GM19395 (cell line): ENCODE results near the gene POLR2J.
"Not testable (repeated sequence)": the region's sequence is repeated elsewhere in the genome, so short reads cannot be mapped to it uniquely, and the experiment has no call there.

Experiments
- ATAC-seq: cut with Tn5 transposase; IDR thresholded peaks from one replicate; pipeline ENCODE4 v1.9.1; 2021; ENCODE audit warnings: mild to moderate bottlenecking, moderate library complexity; ENCODE audit not compliant: unreplicated experiment

POLR2J gene

DNA sequence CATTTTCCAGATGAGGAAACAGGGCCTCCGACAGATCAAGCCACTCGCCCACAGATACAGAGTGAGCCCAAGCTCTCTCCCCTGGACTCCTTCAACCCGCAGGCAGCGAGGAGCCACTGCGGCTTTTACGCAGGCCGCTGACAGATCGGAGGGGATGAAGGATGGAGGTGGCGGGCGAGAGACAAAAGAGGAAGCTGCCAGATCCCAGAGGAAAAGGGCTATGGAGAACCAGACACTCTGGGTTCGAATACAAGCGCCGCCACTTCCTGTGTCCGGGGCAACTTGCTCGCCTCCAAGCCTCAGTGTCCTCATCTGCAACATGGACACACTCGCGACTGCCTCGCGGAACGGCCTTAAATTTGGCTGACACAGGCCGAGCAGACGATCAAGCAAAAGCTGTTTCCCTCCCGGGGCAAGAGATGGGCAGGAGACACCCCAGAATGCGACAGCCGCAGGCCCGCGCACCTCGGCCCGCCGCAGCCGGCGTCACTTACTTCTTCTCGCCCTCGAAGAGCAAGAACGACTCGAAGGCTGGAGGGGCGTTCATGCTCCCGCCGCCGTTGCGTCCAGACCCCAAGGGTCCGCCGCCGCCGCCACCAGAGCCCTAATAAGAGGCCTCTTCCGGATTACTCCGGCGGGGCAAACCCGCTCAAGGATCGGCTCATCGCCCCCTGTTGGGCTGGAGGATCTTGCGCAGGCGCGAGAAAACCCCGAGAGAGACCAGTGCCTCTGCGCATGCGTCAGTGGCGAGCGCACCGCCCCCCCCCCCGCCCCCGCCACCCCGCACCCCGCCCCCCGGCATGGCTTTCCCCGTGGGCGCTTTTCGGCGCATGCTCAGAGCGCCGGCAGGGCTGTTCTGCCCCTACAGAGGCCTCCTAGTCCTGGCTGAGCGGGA lies at the start of gene POLR2J:
POLR2J (minus strand) TSS at position 609 of the 895 bp plus-strand sequence; CDS start at position 547, 62 bp downstream.
- peak; percentile 87 for ATAC-seq

GRCh38 chr7:102527822-102528793 lies 49.4 kb upstream of the POLR2J start:
- ATAC-seq: not testable (repeated sequence)

GRCh38 chr7:102527182-102527581 lies 48.5 kb upstream of the POLR2J start:
- not testable (repeated sequence) for ATAC-seq

GRCh38 chr7:102524803-102525202 lies 46.1 kb upstream of the POLR2J start:
- not testable (repeated sequence) for ATAC-seq

DNA sequence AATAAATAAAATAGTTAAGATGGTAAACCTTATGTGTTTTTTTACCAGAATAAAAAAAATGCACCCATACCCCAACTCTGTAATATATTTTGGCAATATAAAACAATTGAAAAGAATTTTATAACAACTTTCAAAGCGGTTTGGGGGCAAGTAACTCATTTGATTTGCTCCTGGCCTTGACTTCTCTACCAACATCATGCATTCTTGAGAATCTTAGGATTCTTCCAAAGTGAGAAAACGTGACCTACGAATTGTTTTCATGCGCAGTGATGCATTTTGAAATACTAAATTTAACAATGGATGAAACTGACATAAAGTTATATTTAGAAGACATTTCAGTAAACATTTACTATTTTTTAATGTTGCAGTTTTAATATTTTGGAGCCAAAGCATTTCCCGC lies 42.1 kb upstream of the POLR2J start:
- ATAC-seq: not testable (repeated sequence)

GRCh38 chr7:102517550-102518147 lies 38.9 kb upstream of the POLR2J start, which contains the start of gene RASA4B:
Gene RASA4B, minus strand, starts transcription at chr7:102517777. Its CDS starts 67 bp downstream, at chr7:102517710.
- ATAC-seq: peak; percentile 45

GRCh38 chr7:102516951-102517350 lies 38.2 kb upstream of the POLR2J start:
- not testable (repeated sequence) for ATAC-seq

DNA sequence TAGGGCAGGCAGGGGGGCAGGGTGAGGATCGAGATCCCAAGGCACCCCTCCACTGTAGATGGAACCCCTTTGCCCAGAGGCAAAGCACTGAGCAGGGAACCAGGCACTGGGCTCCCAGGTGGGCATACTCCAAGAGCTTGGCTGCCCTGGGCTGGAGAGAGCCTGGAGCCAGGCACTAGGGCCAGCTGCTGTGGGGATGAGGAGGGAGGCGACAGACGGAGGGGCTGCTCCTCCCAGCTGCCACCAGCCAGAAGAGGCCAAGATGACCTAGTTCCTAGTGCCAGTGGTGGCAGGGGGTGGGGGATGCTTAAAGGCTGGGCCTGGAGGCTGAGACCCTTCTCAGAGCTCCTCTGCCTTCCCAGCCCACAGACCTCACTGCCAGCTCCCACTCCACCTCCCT lies 37.2 kb upstream of the POLR2J start:
- ATAC-seq: not testable (repeated sequence)

GRCh38 chr7:102514881-102515721 lies 36.4 kb upstream of the POLR2J start:
- peak; percentile 79 for ATAC-seq

GRCh38 chr7:102512642-102513221 lies 34.0 kb upstream of the POLR2J start:
- ATAC-seq: not testable (repeated sequence)

DNA sequence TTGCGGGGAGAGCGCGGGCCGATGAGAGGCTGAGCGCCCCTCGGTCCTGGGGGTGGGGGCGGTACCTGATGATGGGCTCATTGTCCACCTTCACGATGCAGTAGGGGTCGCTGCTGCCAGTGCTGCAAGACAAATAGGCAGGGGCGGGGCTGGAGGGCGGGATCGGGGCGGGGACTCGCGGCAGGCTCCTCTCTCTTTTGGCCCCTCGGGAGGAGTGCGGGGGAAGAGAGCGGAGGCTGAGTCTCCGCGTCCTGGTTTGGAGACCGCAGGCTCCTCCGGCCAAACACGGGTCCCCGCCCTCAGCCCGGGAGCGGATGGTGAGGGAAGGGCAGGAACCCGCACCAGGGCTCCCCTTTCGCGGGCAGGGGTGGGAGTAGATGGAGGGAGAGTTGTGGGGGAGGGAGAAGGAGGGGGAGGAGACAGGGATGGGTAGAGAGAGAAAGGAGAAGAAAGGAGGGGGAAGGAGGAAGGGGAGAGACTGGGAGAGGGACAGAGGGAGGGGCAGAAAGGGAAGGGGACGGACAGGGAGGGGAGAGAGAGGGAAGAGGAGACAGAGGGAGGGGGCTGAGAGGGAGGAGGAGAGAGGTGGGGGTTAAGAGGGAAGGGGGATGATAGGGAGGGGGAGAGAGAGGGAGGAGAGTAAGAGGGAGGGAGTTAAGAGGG lies 33.3 kb upstream of the POLR2J start:
- peak; percentile 27 for ATAC-seq

DNA sequence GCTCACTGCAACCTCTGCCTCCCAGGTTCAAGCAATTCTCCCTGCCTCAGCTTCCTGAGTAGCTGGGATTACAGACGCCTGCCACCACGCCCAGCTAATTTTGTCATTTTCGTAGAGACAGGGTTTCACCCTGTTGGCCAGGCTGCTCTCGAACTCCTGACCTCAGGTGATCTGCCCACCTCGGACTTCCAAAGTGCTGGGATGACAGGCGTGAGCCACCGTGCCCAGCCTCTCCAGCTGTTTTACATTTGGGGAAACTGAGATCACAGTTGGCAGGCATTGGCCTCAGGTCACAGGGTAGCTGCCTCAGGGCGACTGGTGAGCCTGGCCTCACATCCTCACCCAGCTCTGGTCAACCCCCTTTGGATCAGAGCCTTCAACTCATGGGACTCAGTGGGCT lies 31.9 kb upstream of the POLR2J start:
- ATAC-seq: not testable (repeated sequence)

DNA sequence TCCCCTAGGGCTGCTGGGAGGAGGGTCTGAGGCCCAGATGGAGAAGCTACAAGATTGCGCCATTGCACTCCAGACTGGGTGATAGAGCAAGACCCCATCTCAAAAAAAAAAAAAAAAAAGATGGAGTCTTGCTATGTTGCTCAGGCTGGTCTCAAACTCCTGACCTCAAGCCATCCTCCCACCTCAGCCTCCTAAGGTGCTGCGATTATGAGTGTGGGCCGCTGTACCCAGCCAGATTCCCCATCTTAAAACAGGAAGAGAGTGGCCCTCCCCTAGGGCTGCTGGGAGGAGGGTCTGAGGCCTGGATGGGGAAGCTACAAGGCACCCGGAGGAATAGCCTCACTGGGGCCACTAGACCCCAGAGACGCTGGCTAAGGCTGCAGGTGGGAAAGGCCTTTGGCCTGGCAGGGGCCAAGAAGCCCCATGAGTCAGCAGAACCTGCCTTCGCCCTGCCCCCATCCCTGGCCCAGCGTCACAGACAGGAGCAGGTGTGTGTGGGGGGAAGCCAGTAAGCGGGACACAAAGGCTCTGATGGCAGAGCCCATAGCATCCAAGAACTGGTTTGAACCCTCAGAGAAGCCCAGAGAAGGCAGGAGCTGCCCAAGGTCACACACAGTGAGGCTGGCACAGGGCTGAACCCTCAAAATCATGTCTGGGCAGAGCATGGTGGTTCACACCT lies 28.8 kb upstream of the POLR2J start:
- ATAC-seq: not testable (repeated sequence)

DNA sequence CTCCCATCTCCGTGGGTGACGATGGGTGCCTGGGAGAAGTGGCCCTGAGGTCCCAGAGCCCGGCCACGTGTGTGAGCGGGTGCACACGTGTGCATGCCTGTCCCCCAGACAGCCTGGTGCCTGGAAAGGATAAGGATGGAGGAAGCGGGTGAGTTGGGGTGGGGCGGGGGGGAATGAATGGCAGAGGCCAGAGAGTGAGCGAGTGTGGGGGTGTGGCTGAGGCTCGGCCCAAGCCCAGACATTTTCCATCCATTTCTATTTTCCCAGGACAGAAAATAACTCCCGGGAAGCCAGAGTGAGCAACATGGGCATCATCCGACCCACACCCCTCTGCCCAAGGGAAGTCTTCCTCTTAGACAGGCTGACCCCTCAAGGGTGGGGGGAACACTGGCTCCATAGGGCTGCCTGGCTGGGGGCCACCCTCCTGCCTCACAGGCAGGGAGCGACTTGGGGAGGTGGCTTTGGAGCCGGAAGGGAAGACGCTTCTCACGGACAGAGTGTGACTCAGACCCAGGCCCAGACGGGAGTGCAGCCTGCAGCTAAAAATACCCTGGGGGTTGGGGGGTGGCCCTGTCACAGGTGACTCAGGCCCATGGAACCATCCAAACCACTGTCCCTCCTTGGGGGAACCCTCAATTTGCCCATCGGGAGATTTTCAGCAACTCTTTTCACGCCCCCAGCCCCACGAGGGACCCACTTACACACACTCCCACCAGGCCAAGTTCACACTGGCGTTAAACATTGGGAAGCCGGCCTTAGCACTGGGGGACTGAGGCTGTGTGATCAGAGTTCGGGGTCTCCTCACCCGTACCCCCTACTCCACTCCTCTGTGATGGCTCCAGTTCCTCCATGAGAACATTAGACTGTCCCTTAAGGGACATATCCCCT lies 26.8 kb upstream of the POLR2J start:
- not testable (repeated sequence) for ATAC-seq

- not testable (repeated sequence) for ATAC-seq
Observed at GRCh38 chr7:102503141-102503540, 24.4 kb upstream of the POLR2J start.

- ATAC-seq: not testable (repeated sequence)
Observed at GRCh38 chr7:102498321-102498720, 19.6 kb upstream of the POLR2J start.

- not testable (repeated sequence) for ATAC-seq
Observed at GRCh38 chr7:102497308-102497707, 18.6 kb upstream of the POLR2J start.
